Measurements from ENCODE around the gene MTHFR. TPM values are rescaled to one million over a fixed set of nuclear protein-coding genes. Genes with fewer than 3 reads are reported as not detected.

MTHFR gene
- total RNA-seq, 2 donors from 2014 or later = 22.3 to 30.0 TPM

GRCh38 chr1:11766429-11766776, 39.4 kb downstream of the MTHFR start:
- Histone ChIP-seq H3K27me3 (ENCODE audit: control insufficient read depth, insufficient read depth, low read length, poor library complexity, severe bottlenecking) (peaks cover 10% of the 10 kb centered on the region), H3K27ac (ENCODE audit: low read depth, low read length) (no peak overlapping the region), H3K9ac (ENCODE audit: extremely low read depth, low read length, poor library complexity, severe bottlenecking) (no peak overlapping the region), H3K36me3 (ENCODE audit: control insufficient read depth, insufficient read depth, low read length) (no peaks in the 10 kb centered on the region), H3K9me3 (ENCODE audit: control insufficient read depth, low read length) (no peaks in the 10 kb centered on the region), H3K4me3 (ENCODE audit: low read length) (no peak overlapping the region), H3K4me1 (ENCODE audit: control insufficient read depth, insufficient read depth, low read length) (no peaks in the 10 kb centered on the region)
- H3K4me3 Mint-ChIP-seq = no peak overlapping the region
- no peak for DNase-seq
- H3K36me3 Mint-ChIP-seq (ENCODE audit: low read depth) = no peaks in the 10 kb centered on the region
- H3K27me3 Mint-ChIP-seq (ENCODE audit: insufficient read depth) = peaks cover 29% of the 10 kb centered on the region
- 84 to 90% methylated on average over 9 to 14 of the region's 14 CpGs for WGBS, 2 experiments (ENCODE audit: insufficient coverage in 1 of 2, insufficient read length in 1 of 2)
- no peak for TF ChIP-seq CTCF (conservative IDR thresholded peaks at IDR 0.05)
- H3K9me3 Mint-ChIP-seq = no peaks in the 10 kb centered on the region
- peaks cover 7% of the 10 kb centered on the region for H3K4me1 Mint-ChIP-seq
- H3K27ac Mint-ChIP-seq = no peak overlapping the region

- Mint-ChIP-seq H3K27me3 (ENCODE audit: insufficient read depth) (peaks cover 34% of the 10 kb centered on the region), H3K27ac (no peak overlapping the region), H3K36me3 (ENCODE audit: low read depth) (no peaks in the 10 kb centered on the region), H3K4me1 (peaks cover 7% of the 10 kb centered on the region), H3K9me3 (no peaks in the 10 kb centered on the region), H3K4me3 (no peak overlapping the region)
- WGBS, 2 experiments (ENCODE audit: insufficient coverage in 1 of 2, insufficient read length in 1 of 2) = 91% methylated on average over 5 to 19 of the region's 19 CpGs
- TF ChIP-seq CTCF (conservative IDR thresholded peaks at IDR 0.05) = no peak
- DNase-seq = no peak
- no peaks in the 10 kb centered on the region for H3K4me1 ChIP-seq (ENCODE audit: control insufficient read depth, insufficient read depth, low read length)
- H3K27ac ChIP-seq (ENCODE audit: low read depth, low read length) = no peak overlapping the region
- H3K9ac ChIP-seq (ENCODE audit: extremely low read depth, low read length, poor library complexity, severe bottlenecking) = no peak overlapping the region
- H3K4me3 ChIP-seq (ENCODE audit: low read length) = no peak overlapping the region
- no peaks in the 10 kb centered on the region for H3K36me3 ChIP-seq (ENCODE audit: control insufficient read depth, insufficient read depth, low read length)
- H3K27me3 ChIP-seq (ENCODE audit: control insufficient read depth, insufficient read depth, low read length, poor library complexity, severe bottlenecking) = peaks cover 15% of the 10 kb centered on the region
- no peaks in the 10 kb centered on the region for H3K9me3 ChIP-seq (ENCODE audit: control insufficient read depth, low read length)
Measured at GRCh38 chr1:11765661-11766428, 39.9 kb downstream of the MTHFR start.

GRCh38 chr1:11764519-11764918, 41.2 kb downstream of the MTHFR start:
- Mint-ChIP-seq H3K9me3 (no peaks in the 10 kb centered on the region), H3K27me3 (ENCODE audit: insufficient read depth) (peaks cover 46% of the 10 kb centered on the region), H3K4me1 (peaks cover 7% of the 10 kb centered on the region), H3K4me3 (no peak overlapping the region), H3K36me3 (ENCODE audit: low read depth) (no peaks in the 10 kb centered on the region), H3K27ac (no peak overlapping the region)
- no peaks in the 10 kb centered on the region for H3K9me3 ChIP-seq (ENCODE audit: control insufficient read depth, low read length)
- peaks cover 15% of the 10 kb centered on the region for H3K27me3 ChIP-seq (ENCODE audit: control insufficient read depth, insufficient read depth, low read length, poor library complexity, severe bottlenecking)
- no peak overlapping the region for H3K4me3 ChIP-seq (ENCODE audit: low read length)
- H3K36me3 ChIP-seq (ENCODE audit: control insufficient read depth, insufficient read depth, low read length) = no peaks in the 10 kb centered on the region
- no peak overlapping the region for H3K9ac ChIP-seq (ENCODE audit: extremely low read depth, low read length, poor library complexity, severe bottlenecking)
- no peak for TF ChIP-seq CTCF (conservative IDR thresholded peaks at IDR 0.05)
- 92 to 93% methylated on average over 4 to 7 of the region's 7 CpGs for WGBS, 2 experiments (ENCODE audit: insufficient coverage in 1 of 2, insufficient read length in 1 of 2)
- no peaks in the 10 kb centered on the region for H3K4me1 ChIP-seq (ENCODE audit: control insufficient read depth, insufficient read depth, low read length)
- no peak overlapping the region for H3K27ac ChIP-seq (ENCODE audit: low read depth, low read length)
- no peak for DNase-seq
